Measurements from ENCODE around the gene EMX1. TPM values are rescaled to one million over a fixed set of nuclear protein-coding genes. Genes with fewer than 3 reads are reported as not detected.

Gene EMX1
- total RNA-seq, 1 donor from 2014 or later, result 0.54 TPM

DNA sequence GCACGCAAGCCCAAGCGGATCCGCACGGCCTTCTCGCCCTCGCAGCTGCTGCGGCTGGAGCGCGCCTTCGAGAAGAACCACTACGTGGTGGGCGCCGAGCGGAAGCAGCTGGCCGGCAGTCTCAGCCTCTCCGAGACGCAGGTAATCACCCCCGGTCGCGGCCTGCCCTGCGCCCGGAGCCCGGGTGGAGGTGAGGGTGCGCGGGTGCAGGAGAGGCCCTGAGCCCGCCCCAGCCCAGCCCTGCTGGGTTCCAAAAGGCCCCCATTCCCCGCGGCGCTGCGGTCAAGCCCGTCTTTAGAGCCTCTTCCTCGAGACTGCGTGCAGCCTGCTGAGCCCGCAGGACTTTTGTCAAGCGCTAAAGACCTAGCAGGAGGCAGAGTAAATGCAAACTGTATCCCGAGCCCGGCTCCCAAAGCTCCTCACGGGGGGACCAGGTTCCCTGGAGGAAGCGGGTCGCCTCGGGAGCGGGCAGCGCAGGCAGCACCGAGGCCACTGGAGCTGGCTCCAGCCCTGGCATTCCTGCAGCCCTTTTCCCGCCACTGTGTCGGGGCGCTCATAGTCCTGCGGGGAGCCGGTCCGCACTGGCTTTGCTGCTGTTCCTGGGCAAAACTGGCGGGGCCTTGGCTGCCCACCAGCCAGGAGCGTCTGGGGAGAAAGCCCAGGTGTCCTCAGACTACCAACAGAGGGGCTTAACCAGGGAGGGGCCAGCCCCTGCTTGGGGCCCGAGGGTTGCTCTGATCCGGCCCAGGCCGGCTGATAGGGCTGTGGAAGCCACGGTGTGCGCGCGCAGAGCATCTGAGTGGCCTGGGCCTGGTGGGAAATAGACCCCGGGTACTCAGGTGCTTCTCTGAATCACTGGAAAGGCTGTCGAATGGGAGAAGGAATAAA lies 7.3 kb downstream of the EMX1 start:
- H3K27ac Mint-ChIP-seq (ENCODE audit: unreplicated experiment), result no peak overlapping the region
- no peaks in the 10 kb centered on the region for H3K4me1 Mint-ChIP-seq (ENCODE audit: low read depth, unreplicated experiment)
- TF ChIP-seq CTCF (IDR thresholded peaks at IDR 0.05; ENCODE audit: partially characterized antibody, unreplicated experiment), result no peak
- DNase-seq, result peak; percentile 46
- peaks cover 28% of the 10 kb centered on the region for H3K27me3 Mint-ChIP-seq (ENCODE audit: unreplicated experiment)
- peaks cover 8% of the 10 kb centered on the region for H3K9me3 Mint-ChIP-seq (ENCODE audit: unreplicated experiment)
- H3K4me3 Mint-ChIP-seq (ENCODE audit: unreplicated experiment), result no peak overlapping the region
- H3K36me3 Mint-ChIP-seq (ENCODE audit: unreplicated experiment), result no peaks in the 10 kb centered on the region

DNA sequence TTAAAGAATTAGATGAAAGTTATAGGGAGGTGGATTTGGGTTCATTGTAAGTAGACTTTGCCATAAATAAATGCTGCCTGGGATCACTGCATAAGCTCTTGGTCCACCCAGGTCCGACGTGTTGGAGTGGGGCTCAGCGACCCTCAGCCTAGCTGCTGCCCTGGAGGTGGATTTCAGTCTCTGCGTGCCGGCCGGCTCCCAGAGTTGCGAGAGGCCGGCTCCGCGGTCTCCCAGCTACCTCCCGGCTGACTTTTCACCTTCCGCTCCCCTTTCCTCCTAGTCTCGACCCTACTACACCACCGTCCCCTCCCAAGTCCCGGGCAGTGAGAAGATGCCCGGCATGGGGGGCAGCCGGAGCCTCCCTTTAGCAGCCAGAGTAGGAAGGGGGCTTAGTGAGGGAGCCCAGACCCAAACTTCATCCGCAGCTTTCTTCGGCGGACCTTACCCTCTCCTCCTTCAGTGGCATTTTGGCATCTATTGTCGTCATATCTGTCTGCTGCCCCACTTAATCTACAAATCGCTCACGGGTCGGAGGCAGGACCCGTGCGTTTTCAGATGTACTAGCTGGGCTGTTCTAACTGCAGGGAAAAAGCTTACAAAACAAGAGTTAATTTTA lies 8.1 kb downstream of the EMX1 start:
- TF ChIP-seq CTCF (IDR thresholded peaks at IDR 0.05; ENCODE audit: partially characterized antibody, unreplicated experiment), result no peak
- Mint-ChIP-seq H3K4me1 (ENCODE audit: low read depth, unreplicated experiment) (no peaks in the 10 kb centered on the region), H3K9me3 (ENCODE audit: unreplicated experiment) (peaks cover 7% of the 10 kb centered on the region), H3K27me3 (ENCODE audit: unreplicated experiment) (peaks cover 25% of the 10 kb centered on the region), H3K36me3 (ENCODE audit: unreplicated experiment) (no peaks in the 10 kb centered on the region), H3K4me3 (ENCODE audit: unreplicated experiment) (peak overlapping the region; percentile 46), H3K27ac (ENCODE audit: unreplicated experiment) (no peak overlapping the region)
- no peak for DNase-seq

DNA sequence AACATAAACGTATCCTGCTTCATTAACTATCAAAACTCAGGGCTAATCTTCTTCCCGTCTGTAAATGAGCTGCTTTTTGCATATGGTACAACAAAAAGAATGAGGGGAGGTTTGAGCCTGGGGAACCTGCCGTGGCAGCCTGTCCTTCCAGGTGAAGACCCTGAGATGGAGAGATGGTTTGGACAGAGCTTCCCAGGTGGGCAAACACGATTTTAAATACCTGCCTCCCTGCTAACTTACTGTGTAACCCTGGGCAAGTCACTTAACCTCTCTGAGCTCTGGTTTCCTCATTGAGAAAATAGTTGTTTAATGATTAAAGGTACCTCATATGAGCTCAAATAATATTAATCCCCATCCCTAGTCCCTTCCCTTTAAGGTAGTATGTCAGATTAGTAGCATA lies 9.0 kb downstream of the EMX1 start:
- H3K36me3 Mint-ChIP-seq (ENCODE audit: unreplicated experiment), result no peaks in the 10 kb centered on the region
- H3K4me1 Mint-ChIP-seq (ENCODE audit: low read depth, unreplicated experiment), result no peaks in the 10 kb centered on the region
- H3K9me3 Mint-ChIP-seq (ENCODE audit: unreplicated experiment), result peaks cover 7% of the 10 kb centered on the region
- no peak for TF ChIP-seq CTCF (IDR thresholded peaks at IDR 0.05; ENCODE audit: partially characterized antibody, unreplicated experiment)
- DNase-seq, result no peak
- no peak overlapping the region for H3K27ac Mint-ChIP-seq (ENCODE audit: unreplicated experiment)
- peaks cover 23% of the 10 kb centered on the region for H3K27me3 Mint-ChIP-seq (ENCODE audit: unreplicated experiment)
- no peak overlapping the region for H3K4me3 Mint-ChIP-seq (ENCODE audit: unreplicated experiment)

DNA sequence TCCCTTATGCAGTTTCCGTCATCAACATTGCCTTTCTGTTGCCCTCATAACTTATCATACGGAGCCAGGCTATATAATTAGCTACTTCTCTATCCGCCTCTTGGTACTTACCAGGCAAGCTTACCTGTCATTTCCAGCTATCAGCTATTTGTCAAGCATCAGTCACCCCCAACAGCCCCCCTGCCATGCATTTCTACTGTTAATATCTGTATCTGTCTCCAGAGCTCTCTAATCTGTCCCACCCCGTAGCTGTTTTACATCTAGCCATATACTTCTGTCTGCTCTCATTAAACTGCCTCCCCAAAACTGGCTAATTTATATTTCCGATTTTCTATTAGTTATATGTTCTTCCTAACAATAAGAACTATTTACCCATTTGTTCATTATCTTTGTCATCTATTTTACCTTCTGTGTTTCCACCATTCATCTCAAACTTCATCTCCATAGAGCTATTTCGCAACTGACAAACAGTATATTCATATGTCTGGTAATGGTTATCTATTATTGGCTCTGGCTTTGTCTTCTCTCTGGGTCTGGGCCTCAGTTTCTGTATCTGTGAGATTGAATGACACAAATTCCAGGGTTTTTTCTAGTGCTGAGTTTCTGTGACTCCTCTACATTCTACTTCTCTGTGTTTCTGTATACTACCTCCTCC lies 9.6 kb downstream of the EMX1 start:
- Mint-ChIP-seq H3K27ac (ENCODE audit: unreplicated experiment) (no peak overlapping the region), H3K27me3 (ENCODE audit: unreplicated experiment) (peaks cover 21% of the 10 kb centered on the region), H3K4me1 (ENCODE audit: low read depth, unreplicated experiment) (no peaks in the 10 kb centered on the region), H3K36me3 (ENCODE audit: unreplicated experiment) (no peaks in the 10 kb centered on the region), H3K4me3 (ENCODE audit: unreplicated experiment) (no peak overlapping the region), H3K9me3 (ENCODE audit: unreplicated experiment) (peaks cover 7% of the 10 kb centered on the region)
- DNase-seq, result no peak
- no peak for TF ChIP-seq CTCF (IDR thresholded peaks at IDR 0.05; ENCODE audit: partially characterized antibody, unreplicated experiment)
